Muscle layer of colon (tissue), 2 donors: ENCODE measurements around the gene COBL.

Source experiments
- H3K27ac ChIP-seq: one replicate; pipeline ENCODE4 v1.7.0; 2013; ENCODE audit warnings: low read depth, mild to moderate bottlenecking, low read length, moderate library complexity
- H3K27me3 ChIP-seq, 2 donors: one replicate each; pipeline ENCODE4 v1.7.0; 2013; ENCODE audit warnings: low read length in 2 of 2, mild to moderate bottlenecking in 2 of 2; ENCODE audit not compliant: insufficient read depth in 2 of 2, control insufficient read depth in 1 of 2
- H3K36me3 ChIP-seq: one replicate; pipeline ENCODE4 v1.7.0; 2013; ENCODE audit warnings: mild to moderate bottlenecking, low read length; ENCODE audit not compliant: insufficient read depth
- H3K4me1 ChIP-seq: one replicate; pipeline ENCODE4 v1.7.0; 2013; ENCODE audit warnings: mild to moderate bottlenecking, low read length; ENCODE audit not compliant: insufficient read depth
- H3K4me3 ChIP-seq, 2 donors: one replicate each; pipeline ENCODE4 v1.7.0; 2013; ENCODE audit warnings: low read length in 2 of 2, low read depth in 1 of 2, mild to moderate bottlenecking in 1 of 2, moderate library complexity in 1 of 2
- H3K9ac ChIP-seq: one replicate; pipeline ENCODE4 v1.7.0; 2013; ENCODE audit warnings: low read length
- H3K9me3 ChIP-seq: one replicate; pipeline ENCODE4 v1.7.0; 2013; ENCODE audit warnings: mild to moderate bottlenecking, low read length
- donor health status: abdominal sarcoma.
- donor health status: Adenocarcinoma of cecum.

Gene COBL

DNA sequence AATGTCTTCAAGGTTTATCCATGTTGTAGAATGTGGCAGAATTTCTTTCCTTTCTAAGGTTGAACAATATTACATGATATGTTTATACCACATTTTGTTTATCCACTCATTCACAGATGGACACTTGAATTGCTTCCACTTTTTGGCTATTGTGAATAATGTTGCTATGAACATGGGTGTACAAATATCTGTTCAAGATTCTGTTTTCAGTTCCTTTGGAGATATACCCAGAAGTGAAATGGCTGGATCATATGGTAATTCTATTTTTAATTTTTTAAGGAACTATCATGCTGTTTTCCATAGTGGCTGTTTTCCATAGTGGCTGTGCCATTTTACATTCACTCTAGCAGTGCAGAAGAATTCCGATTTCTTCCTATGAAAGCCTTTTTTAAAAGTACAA is 339.2 kb downstream of the COBL start:
- H3K27ac ChIP-seq = no peak overlapping the region
- H3K36me3 ChIP-seq = no peaks in the 10 kb centered on the region
- H3K4me3 ChIP-seq = no peak overlapping the region
- no peaks in the 10 kb centered on the region for H3K27me3 ChIP-seq
- H3K9ac ChIP-seq = no peak overlapping the region
- no peaks in the 10 kb centered on the region for H3K4me1 ChIP-seq
- no peaks in the 10 kb centered on the region for H3K9me3 ChIP-seq

GRCh38 chr7:50976064-50976463 is 340.5 kb downstream of the COBL start:
- Histone ChIP-seq H3K9ac (no peak overlapping the region), H3K27ac (no peak overlapping the region), H3K27me3 (no peaks in the 10 kb centered on the region), H3K4me1 (no peaks in the 10 kb centered on the region), H3K36me3 (no peaks in the 10 kb centered on the region), H3K4me3 (no peak overlapping the region), H3K9me3 (no peaks in the 10 kb centered on the region)

DNA sequence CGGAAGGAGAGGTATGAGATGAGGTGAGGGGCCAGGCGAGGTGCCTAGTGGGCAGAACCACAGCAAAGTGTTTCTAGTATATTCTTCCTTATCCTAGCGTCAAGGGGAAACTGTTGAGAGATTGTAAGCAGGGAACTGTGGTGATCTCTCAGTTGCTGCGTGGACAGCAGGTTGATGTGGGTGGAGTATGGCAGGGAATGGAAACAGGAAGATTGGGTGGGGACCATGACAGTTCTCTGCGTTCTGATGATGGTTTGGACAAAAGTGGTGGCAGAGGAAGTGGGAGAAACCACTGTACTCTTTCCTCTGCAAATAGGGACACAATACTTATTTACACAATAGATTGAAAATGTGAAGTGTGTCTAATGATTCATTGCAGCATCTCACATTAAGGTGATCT is 342.4 kb downstream of the COBL start:
- no peaks in the 10 kb centered on the region for H3K27me3 ChIP-seq
- no peak overlapping the region for H3K27ac ChIP-seq
- no peak overlapping the region for H3K9ac ChIP-seq
- H3K4me3 ChIP-seq = no peak overlapping the region
- no peaks in the 10 kb centered on the region for H3K4me1 ChIP-seq
- no peaks in the 10 kb centered on the region for H3K36me3 ChIP-seq
- no peaks in the 10 kb centered on the region for H3K9me3 ChIP-seq

- H3K9me3 ChIP-seq = no peaks in the 10 kb centered on the region
- no peak overlapping the region for H3K27ac ChIP-seq
- no peak overlapping the region for H3K9ac ChIP-seq
- no peaks in the 10 kb centered on the region for H3K27me3 ChIP-seq
- H3K4me3 ChIP-seq = no peak overlapping the region
- H3K36me3 ChIP-seq = no peaks in the 10 kb centered on the region
- no peaks in the 10 kb centered on the region for H3K4me1 ChIP-seq
These were observed 342.8 kb downstream of the COBL start for GRCh38 chr7:50973814-50974213.

DNA sequence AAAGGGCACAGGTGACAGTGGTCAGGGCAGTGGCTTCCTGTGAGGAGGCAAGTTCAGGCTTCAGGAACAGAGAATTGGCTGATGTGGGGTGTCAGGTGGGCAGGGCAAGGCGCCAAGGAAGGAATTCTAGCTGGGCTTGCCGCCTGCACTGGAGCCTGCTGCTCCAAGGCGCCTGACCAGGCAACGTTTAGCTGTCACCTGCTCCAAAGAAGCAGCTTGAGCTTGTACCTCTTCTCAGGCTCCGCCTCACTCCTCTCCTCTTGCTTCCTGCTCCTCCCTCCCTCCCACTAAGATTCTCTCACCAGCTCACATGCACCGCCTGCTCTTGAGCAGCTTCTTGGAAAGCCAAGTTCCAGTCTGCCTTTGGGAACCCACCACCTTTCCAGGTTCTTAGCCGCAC is 346.5 kb downstream of the COBL start:
- H3K36me3 ChIP-seq = no peaks in the 10 kb centered on the region
- no peak overlapping the region for H3K27ac ChIP-seq
- no peak overlapping the region for H3K4me3 ChIP-seq
- H3K27me3 ChIP-seq = no peaks in the 10 kb centered on the region
- H3K9ac ChIP-seq = no peak overlapping the region
- H3K9me3 ChIP-seq = no peaks in the 10 kb centered on the region
- no peaks in the 10 kb centered on the region for H3K4me1 ChIP-seq
